ENCODE data around the gene RXFP1.

DNA sequence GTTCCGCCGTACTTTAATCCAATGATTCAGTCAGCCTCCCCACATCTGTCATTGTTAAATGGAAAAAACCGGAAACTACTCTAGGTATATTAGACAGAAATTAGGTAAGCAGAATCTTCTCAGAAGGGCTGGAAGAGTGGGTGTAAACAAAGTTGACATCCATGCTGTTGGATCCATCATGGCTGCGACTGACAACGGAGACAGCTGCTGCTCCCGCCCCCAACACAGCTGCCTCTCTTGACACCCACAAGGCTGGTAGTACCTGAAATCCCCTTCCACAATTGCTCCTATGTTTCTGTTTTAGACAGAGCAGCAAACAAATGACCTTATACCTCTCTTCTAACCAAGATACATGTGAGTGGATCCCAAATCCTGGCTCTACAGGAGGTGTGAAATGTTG, 66.6 kb downstream of the RXFP1 start:
- TF ChIP-seq NFIC (IDR thresholded peaks at IDR 0.05) (no peak), YY1 (IDR thresholded peaks at IDR 0.05; ENCODE audit: low read depth) (no peak), RAD21 (IDR thresholded peaks at IDR 0.05; ENCODE audit: low read depth) (no peak), TCF12 (IDR thresholded peaks at IDR 0.05; ENCODE audit: low read depth) (no peak)
- TF ChIP-seq, protein P1, sequence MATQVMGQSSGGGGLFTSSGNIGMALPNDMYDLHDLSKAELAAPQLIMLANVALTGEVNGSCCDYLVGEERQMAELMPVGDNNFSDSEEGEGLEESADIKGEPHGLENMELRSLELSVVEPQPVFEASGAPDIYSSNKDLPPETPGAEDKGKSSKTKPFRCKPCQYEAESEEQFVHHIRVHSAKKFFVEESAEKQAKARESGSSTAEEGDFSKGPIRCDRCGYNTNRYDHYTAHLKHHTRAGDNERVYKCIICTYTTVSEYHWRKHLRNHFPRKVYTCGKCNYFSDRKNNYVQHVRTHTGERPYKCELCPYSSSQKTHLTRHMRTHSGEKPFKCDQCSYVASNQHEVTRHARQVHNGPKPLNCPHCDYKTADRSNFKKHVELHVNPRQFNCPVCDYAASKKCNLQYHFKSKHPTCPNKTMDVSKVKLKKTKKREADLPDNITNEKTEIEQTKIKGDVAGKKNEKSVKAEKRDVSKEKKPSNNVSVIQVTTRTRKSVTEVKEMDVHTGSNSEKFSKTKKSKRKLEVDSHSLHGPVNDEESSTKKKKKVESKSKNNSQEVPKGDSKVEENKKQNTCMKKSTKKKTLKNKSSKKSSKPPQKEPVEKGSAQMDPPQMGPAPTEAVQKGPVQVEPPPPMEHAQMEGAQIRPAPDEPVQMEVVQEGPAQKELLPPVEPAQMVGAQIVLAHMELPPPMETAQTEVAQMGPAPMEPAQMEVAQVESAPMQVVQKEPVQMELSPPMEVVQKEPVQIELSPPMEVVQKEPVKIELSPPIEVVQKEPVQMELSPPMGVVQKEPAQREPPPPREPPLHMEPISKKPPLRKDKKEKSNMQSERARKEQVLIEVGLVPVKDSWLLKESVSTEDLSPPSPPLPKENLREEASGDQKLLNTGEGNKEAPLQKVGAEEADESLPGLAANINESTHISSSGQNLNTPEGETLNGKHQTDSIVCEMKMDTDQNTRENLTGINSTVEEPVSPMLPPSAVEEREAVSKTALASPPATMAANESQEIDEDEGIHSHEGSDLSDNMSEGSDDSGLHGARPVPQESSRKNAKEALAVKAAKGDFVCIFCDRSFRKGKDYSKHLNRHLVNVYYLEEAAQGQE (IDR thresholded peaks at IDR 0.05; ENCODE audit: low read depth), result no peak
- TF ChIP-seq, protein P2, sequence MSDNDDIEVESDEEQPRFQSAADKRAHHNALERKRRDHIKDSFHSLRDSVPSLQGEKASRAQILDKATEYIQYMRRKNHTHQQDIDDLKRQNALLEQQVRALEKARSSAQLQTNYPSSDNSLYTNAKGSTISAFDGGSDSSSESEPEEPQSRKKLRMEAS (IDR thresholded peaks at IDR 0.05), result no peak
- TF ChIP-seq, protein P3, sequence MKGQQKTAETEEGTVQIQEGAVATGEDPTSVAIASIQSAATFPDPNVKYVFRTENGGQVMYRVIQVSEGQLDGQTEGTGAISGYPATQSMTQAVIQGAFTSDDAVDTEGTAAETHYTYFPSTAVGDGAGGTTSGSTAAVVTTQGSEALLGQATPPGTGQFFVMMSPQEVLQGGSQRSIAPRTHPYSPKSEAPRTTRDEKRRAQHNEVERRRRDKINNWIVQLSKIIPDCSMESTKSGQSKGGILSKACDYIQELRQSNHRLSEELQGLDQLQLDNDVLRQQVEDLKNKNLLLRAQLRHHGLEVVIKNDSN (IDR thresholded peaks at IDR 0.05), result no peak

Data from Ishikawa (cell line).